GM18502 (cell line): ENCODE results near the gene OSM.

Experiments used
- ATAC-seq: cut with Tn5 transposase; IDR thresholded peaks from one replicate; pipeline ENCODE4 v1.9.1; 2021; ENCODE audit warnings: mild to moderate bottlenecking; ENCODE audit not compliant: unreplicated experiment, poor library complexity

OSM gene

DNA sequence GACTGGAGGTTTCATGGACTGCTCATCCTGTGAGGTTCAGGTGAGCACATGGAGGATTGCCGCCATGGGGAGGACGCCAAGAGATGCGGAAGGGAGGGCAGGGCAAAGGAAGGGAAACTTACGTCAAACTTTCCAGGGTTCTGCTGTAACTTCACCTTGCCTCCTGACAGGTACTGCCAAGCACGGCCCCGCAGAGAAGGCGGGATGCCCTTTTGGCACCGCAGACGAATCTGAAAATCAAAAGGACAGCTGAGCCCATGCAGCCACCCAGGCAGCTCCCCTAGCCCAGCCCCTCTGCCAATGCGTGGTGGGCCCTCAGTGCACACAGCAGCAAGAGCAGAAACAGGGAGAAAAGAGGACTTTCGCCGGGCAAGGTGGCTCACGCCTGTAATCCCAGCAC, 32.7 kb upstream of the OSM start:
- ATAC-seq: no peak

GRCh38 chr22:30297991-30298701, 31.5 kb upstream of the OSM start:
- ATAC-seq: no peak

- ATAC-seq: no peak
Observed at GRCh38 chr22:30297276-30297990, 30.8 kb upstream of the OSM start.

- no peak for ATAC-seq
Observed at GRCh38 chr22:30296833-30297232, 30.2 kb upstream of the OSM start.

DNA sequence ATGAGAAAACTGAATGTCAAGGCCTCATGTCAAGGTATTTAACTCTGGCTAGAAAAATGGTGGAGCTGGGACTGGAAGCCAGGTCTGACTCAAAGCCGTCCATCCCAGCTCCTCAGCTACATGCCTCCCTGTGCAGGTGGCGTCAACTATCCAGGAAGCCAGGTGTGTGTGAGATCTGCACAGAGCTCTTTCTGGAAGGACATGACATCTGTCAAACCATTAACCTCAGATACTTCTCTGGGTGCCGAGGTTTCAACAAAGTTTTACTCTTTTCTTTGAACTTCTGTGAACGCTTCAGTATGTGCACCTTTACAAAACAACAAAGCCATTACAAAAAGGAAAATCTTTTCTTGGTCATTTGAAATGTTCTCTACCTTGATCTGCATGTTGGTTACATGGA, 29.7 kb upstream of the OSM start:
- ATAC-seq: no peak

GRCh38 chr22:30295576-30295975, 28.9 kb upstream of the OSM start:
- ATAC-seq: no peak

DNA sequence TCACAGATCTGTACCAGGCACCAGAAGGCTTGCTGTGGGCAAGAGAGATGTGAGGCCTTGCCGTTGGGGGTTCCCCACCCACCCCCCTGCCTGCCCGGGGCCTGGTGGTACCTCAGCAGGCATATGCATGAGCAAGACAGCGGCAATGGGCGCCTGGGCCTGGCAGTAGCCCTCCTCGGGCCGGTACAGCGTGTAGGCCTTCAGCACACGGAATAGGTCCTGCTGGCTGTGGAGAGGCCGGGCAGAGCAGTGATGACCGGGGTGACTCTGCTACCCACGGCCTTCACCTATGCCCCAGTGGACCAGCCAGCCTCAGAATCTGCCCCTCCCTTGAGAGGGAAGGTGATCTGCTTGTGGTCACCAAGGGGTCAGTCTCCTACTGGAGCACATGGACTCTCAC, 28.2 kb upstream of the OSM start:
- no peak for ATAC-seq

- ATAC-seq: no peak
Observed at GRCh38 chr22:30294066-30294465, 27.4 kb upstream of the OSM start.

- ATAC-seq: no peak
Observed at GRCh38 chr22:30293026-30293425, 26.4 kb upstream of the OSM start.

DNA sequence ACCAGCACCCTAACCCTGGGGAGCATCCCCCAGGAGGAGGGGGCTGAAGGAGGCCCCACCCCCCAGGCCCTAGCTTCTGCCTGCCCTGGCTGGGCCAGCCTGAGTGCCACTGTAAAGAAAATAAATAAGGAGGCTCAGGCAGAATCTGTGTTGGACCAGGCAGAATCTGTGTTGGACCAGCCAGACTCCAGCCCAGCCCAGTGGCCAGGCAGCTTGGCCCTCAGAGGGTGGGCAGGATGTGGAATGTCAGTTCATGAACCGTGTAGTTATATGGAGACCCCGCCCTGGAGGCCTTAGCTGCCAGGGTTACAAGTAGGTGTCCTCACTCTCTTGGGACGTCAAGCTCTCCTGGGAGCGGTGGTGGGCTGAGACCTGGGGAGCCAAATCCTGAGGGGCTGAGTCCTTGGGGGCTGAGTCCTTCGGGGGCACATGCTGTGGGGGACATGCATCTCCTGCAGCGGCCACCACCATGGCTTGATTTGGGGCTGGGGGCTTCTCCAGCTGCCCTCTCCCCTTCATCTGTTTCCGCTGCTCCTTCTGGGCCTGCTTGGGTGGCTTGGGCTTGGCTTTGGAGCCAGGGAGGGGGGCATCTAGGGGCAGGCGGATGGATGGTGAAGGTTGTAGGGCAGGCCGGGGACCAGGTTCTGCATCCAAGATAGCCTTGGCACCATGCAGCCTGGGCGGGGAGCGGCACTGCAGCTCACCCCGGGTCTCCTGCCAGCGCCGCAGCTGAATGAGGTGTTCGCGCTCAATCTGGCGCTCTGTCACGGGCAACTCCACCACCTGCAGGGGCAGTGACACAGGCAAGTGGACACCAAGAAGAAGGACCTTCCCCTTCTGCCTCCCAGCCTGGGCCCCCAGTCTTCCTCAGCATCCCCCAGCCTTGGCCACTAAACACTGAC, 25.7 kb upstream of the OSM start:
- no peak for ATAC-seq

DNA sequence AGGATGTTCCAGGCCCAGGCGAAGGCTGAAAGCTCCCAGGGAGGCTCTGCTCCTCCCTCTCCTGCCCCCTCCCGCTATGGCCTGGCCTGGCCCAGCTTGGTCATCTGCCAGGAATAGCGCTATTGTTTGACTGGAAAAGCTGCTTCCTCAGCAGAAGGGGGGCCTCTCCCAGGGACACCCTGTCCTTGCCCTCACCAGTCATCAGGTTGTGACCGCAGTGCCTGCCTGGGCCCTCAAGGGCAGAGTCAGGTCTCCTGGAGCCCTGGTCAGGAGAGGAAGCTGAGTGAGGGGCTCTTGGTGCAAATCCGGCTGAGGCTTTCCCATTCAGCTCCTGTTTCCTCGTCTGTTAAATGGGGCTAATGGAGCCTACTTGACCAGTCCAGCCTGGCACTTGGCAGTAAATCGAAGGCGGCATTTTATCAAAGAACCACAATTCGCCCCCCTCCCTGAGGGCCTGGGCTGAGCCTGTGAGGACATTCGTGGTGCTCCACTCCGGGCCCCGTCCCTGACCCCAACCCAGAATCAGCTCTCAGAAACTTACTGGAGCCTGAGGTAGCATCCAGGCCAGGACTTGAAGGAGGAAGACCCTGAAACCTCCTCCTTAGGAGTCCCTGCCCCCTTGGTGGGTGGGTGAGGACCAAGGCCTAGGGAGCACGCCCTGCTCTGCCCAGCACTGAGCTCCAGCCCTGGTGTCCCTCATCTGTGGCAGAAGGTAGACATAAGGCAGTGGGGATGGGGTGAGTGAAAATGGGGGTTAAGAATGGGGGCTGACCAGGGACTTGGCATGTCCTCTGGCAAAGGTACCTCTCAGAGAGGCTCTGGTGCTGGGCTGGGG, 24.6 kb upstream of the OSM start:
- no peak for ATAC-seq

GRCh38 chr22:30290342-30291057, 23.8 kb upstream of the OSM start:
- no peak for ATAC-seq

- ATAC-seq: peak; percentile 20
Observed at GRCh38 chr22:30289980-30290313, 23.3 kb upstream of the OSM start.

- ATAC-seq: peak; percentile 72
Observed at GRCh38 chr22:30289141-30289979, 22.7 kb upstream of the OSM start, which contains the start of gene CASTOR1. Gene CASTOR1, minus strand, starts transcription at chr22:30289505. Its CDS starts 8 bp downstream, at chr22:30289497.

DNA sequence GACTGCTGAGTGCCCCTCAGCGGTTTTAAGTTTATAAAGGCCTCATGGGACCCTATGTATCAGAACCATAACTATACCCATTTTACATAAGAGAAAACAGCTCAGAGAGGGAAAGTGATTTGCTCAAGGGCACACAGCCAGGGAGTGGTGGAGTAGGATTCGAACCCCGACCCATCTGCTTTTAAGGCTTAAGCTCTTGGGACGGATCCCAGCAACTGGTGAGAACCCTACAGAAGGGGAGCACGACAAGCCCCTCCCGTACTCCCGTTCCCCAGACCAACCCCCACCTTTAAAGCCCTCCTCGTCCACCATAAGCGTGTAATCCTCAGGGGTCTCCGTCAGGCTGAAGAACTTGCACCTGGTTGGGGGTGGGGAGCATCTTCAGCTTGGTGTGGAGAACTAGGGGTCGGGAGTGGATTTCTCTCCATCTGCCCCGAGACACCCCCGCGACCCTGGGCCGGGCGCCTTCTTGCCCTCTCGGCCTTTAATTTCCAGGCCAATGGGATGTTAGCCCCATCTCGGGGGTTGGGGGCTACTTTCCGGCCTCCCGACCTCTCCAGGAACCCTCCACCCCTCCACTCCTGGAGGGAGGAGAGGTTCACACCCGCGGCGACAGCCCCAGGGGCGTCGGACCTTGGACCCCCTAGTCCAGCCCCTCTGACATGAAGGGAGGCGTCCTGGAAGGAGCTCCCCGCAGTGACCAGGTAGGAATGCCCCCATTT, 21.9 kb upstream of the OSM start:
- ATAC-seq: no peak

DNA sequence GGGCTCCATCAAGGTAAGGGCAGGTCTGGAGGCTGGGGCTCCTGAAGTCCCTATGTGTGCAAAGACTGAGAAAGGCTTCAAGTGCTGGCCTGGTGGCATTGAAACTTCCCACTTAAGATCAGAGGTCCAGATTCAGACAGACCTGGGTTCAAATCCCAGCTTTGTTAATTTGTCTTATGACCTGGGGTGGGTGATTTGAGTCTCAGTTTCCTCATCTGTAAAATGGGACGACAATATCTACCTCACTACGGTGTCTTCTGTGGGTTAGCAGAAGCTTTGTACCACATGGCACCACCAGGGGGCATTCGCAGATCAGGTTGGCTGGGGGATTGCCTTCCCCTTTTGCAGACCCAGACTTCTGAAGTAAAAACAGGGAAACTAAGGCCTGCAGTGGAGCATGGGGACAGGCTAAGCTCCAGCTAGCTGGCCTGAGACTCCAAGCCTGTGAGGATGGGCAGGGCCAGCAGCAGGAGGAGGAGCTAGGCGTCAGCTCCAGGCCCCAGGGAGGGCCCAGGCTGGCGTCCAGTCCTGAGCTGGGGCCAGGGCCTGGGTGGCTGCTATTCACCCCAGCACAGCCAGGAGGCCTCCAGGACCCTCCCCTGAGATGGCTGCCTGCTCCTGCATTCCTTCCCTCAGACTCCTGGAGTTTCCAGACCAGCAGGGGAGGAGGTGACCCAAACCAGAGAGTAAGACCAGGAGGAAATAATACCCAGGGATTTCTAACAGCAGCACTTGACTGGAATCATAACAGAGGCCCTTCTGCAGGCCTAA, 21.2 kb upstream of the OSM start:
- ATAC-seq: no peak
